ENCODE measurements around the gene BPIFB1.
A peak's percentile ranks its signal among the peaks of the same experiment; 100 is the strongest.

Gene BPIFB1

DNA sequence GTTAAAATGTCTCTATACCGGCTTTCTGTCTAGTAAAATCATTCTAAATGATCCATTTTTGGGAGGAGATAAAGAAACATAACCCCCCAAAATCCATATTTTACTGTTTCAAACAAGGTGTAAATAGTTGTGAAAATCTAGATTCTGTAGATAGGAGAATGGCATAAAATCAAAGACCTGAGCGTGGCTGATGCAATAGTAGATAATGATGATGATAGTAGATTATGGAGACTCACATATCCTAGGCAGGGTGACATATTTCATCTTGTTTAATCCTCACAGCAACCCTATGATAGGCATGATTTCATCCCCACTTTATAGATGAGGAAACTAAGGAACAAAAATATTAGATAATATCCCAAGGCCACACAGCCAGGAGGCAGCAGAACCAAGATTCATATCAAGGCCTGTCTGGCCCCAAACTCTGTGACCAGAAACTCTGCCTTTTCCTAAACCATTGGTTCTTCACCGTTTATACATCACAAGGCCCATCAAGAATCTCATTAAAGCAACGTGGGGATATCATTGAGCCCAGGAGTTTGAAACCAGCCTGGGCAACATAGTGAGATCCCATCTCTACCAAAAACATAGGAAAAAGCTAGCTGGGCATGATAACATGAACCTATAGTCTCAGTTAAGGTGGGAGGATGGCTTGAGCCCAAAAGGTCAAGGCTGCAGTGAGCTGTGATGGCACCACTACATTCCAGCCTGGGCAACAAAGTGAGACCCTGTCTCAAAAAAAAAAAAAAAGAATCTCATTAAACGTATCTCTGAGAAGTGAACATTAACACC, 55.6 kb downstream of the BPIFB1 start:
- Histone ChIP-seq H3K4me3 (ENCODE audit: low read depth, low read length) (no peak overlapping the region), H3K27ac (ENCODE audit: extremely low read depth, low read depth, low read length) (no peak overlapping the region), H3K9me3 (ENCODE audit: control insufficient read depth, insufficient read depth, low read depth, low read length) (no peaks in the 10 kb centered on the region), H3K4me1 (ENCODE audit: control insufficient read depth, insufficient read depth, low read length) (no peaks in the 10 kb centered on the region), H3K36me3 (ENCODE audit: control insufficient read depth in 2 of 2, insufficient read depth in 1 of 2, low read length in 2 of 2) (no peaks in the 10 kb centered on the region)
- ChIA-PET CTCF (no interaction called here), POLR2A (no interaction called here)
- TF ChIP-seq SP2 (tag by site-specific recombination; IDR thresholded peaks at IDR 0.05) (no peak), ZNF157 (tag by site-specific recombination; IDR thresholded peaks at IDR 0.05) (no peak), ZNF121 (tag by site-specific recombination; IDR thresholded peaks at IDR 0.05) (peak; percentile 64; the same call in 1 of the 2 replicates)

DNA sequence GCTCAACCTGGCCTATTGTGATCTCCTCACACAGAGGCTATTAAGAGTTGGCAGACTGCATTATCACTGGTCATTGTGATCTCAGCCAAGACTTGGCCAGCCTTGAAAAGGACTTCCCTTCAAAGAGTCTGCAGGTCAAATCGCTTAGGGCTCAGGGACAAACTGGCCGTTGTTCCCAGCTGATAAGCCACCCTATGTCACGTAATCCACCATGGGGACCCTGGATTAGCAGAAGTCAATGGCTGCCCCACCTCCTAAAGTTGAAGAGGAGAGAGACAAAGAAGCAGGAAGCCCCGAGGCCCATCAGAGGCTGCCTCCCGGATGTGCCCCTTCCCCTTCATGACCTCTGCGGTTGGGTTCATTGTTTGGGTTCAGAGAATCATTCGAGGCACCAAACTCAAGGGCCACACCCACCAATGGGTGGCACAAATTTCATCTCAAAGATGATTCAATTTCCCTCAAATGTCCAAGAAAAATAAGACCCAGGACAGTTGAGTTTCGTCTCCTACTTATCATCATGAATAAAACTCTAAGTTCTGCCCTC, 56.6 kb downstream of the BPIFB1 start:
- Histone ChIP-seq H3K9me3 (ENCODE audit: control insufficient read depth, insufficient read depth, low read depth, low read length) (no peaks in the 10 kb centered on the region), H3K36me3 (ENCODE audit: control insufficient read depth in 2 of 2, insufficient read depth in 1 of 2, low read length in 2 of 2) (no peaks in the 10 kb centered on the region), H3K27ac (ENCODE audit: extremely low read depth, low read depth, low read length) (no peak overlapping the region), H3K4me1 (ENCODE audit: control insufficient read depth, insufficient read depth, low read length) (no peaks in the 10 kb centered on the region), H3K4me3 (ENCODE audit: low read depth, low read length) (no peak overlapping the region)
- ChIA-PET POLR2A (no interaction called here), CTCF (no interaction called here)
- TF ChIP-seq KLF8 (tag by site-specific recombination; IDR thresholded peaks at IDR 0.05) (no peak), ZNF626 (tag by site-specific recombination; IDR thresholded peaks at IDR 0.05) (no peak), ZNF114 (tag by site-specific recombination; IDR thresholded peaks at IDR 0.05) (no peak), ZNF223 (tag by site-specific recombination; IDR thresholded peaks at IDR 0.05) (no peak), KLF9 (tag by site-specific recombination; IDR thresholded peaks at IDR 0.05; ENCODE audit: low read depth) (no peak), ZNF785 (tag by site-specific recombination; IDR thresholded peaks at IDR 0.05) (no peak), ZNF394 (tag by site-specific recombination; IDR thresholded peaks at IDR 0.05; ENCODE audit: borderline replicate concordance) (no peak), ZNF112 (tag by site-specific recombination; IDR thresholded peaks at IDR 0.05) (no peak), ZNF433 (tag by site-specific recombination; IDR thresholded peaks at IDR 0.05; ENCODE audit: low read depth) (no peak)
- TF ChIP-seq, protein P1, sequence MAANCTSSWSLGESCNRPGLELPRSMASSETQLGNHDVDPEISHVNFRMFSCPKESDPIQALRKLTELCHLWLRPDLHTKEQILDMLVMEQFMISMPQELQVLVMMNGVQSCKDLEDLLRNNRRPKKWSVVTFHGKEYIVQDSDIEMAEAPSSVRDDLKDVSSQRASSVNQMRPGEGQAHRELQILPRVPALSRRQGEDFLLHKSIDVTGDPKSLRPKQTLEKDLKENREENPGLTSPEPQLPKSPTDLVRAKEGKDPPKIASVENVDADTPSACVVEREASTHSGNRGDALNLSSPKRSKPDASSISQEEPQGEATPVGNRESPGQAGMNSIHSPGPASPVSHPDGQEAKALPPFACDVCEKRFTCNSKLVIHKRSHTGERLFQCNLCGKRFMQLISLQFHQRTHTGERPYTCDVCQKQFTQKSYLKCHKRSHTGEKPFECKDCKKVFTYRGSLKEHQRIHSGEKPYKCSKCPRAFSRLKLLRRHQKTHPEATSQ (tag by site-specific recombination; IDR thresholded peaks at IDR 0.05), result no peak
- TF ChIP-seq, protein P2, sequence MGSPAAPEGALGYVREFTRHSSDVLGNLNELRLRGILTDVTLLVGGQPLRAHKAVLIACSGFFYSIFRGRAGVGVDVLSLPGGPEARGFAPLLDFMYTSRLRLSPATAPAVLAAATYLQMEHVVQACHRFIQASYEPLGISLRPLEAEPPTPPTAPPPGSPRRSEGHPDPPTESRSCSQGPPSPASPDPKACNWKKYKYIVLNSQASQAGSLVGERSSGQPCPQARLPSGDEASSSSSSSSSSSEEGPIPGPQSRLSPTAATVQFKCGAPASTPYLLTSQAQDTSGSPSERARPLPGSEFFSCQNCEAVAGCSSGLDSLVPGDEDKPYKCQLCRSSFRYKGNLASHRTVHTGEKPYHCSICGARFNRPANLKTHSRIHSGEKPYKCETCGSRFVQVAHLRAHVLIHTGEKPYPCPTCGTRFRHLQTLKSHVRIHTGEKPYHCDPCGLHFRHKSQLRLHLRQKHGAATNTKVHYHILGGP (tag by site-specific recombination; IDR thresholded peaks at IDR 0.05), result no peak

DNA sequence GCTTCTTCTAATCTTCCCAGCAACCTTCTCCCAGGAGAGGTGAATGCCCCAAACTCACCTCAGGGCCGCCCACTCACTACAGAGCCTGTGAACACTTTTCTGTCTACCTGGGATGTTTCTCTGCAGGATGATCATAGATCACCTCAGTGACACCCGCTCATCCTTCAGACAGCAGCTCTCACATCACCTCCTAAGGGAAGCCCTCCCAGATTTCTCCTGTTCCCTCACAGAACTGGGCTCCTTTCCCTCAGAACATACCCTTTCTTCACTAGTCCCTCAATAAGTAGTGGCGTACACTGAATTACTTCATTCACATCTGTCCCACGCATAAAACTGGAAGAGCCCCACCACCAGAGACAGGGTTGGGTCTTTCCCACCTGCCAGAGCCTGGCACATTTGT, 60.5 kb downstream of the BPIFB1 start:
- ChIA-PET POLR2A (interaction anchor here (0.7 kb wide), 1 partner anchor 263 kb away, joined by 5 read pairs; no protein-coding TSS in a partner anchor), CTCF (interaction anchor here (0.8 kb wide), 1 partner anchor 44 kb away, joined by 3 read pairs; no protein-coding TSS in a partner anchor)
- Histone ChIP-seq H3K9me3 (ENCODE audit: control insufficient read depth, insufficient read depth, low read depth, low read length) (no peaks in the 10 kb centered on the region), H3K27ac (ENCODE audit: extremely low read depth, low read depth, low read length) (no peak overlapping the region), H3K4me3 (ENCODE audit: low read depth, low read length) (no peak overlapping the region), H3K4me1 (ENCODE audit: control insufficient read depth, insufficient read depth, low read length) (no peaks in the 10 kb centered on the region), H3K36me3 (ENCODE audit: control insufficient read depth in 2 of 2, insufficient read depth in 1 of 2, low read length in 2 of 2) (no peaks in the 10 kb centered on the region)
- TF ChIP-seq, protein P3, sequence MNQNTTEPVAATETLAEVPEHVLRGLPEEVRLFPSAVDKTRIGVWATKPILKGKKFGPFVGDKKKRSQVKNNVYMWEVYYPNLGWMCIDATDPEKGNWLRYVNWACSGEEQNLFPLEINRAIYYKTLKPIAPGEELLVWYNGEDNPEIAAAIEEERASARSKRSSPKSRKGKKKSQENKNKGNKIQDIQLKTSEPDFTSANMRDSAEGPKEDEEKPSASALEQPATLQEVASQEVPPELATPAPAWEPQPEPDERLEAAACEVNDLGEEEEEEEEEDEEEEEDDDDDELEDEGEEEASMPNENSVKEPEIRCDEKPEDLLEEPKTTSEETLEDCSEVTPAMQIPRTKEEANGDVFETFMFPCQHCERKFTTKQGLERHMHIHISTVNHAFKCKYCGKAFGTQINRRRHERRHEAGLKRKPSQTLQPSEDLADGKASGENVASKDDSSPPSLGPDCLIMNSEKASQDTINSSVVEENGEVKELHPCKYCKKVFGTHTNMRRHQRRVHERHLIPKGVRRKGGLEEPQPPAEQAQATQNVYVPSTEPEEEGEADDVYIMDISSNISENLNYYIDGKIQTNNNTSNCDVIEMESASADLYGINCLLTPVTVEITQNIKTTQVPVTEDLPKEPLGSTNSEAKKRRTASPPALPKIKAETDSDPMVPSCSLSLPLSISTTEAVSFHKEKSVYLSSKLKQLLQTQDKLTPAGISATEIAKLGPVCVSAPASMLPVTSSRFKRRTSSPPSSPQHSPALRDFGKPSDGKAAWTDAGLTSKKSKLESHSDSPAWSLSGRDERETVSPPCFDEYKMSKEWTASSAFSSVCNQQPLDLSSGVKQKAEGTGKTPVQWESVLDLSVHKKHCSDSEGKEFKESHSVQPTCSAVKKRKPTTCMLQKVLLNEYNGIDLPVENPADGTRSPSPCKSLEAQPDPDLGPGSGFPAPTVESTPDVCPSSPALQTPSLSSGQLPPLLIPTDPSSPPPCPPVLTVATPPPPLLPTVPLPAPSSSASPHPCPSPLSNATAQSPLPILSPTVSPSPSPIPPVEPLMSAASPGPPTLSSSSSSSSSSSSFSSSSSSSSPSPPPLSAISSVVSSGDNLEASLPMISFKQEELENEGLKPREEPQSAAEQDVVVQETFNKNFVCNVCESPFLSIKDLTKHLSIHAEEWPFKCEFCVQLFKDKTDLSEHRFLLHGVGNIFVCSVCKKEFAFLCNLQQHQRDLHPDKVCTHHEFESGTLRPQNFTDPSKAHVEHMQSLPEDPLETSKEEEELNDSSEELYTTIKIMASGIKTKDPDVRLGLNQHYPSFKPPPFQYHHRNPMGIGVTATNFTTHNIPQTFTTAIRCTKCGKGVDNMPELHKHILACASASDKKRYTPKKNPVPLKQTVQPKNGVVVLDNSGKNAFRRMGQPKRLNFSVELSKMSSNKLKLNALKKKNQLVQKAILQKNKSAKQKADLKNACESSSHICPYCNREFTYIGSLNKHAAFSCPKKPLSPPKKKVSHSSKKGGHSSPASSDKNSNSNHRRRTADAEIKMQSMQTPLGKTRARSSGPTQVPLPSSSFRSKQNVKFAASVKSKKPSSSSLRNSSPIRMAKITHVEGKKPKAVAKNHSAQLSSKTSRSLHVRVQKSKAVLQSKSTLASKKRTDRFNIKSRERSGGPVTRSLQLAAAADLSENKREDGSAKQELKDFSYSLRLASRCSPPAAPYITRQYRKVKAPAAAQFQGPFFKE (tag by site-specific recombination; IDR thresholded peaks at IDR 0.05; ENCODE audit: borderline replicate concordance), result no peak
- TF ChIP-seq, protein P4, sequence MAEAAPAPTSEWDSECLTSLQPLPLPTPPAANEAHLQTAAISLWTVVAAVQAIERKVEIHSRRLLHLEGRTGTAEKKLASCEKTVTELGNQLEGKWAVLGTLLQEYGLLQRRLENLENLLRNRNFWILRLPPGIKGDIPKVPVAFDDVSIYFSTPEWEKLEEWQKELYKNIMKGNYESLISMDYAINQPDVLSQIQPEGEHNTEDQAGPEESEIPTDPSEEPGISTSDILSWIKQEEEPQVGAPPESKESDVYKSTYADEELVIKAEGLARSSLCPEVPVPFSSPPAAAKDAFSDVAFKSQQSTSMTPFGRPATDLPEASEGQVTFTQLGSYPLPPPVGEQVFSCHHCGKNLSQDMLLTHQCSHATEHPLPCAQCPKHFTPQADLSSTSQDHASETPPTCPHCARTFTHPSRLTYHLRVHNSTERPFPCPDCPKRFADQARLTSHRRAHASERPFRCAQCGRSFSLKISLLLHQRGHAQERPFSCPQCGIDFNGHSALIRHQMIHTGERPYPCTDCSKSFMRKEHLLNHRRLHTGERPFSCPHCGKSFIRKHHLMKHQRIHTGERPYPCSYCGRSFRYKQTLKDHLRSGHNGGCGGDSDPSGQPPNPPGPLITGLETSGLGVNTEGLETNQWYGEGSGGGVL (tag by site-specific recombination; IDR thresholded peaks at IDR 0.05), result no peak
- TF ChIP-seq SALL2 (tag by site-specific recombination; IDR thresholded peaks at IDR 0.05; ENCODE audit: borderline replicate concordance) (no peak), ZNF16 (tag by site-specific recombination; IDR thresholded peaks at IDR 0.05; ENCODE audit: low read depth) (no peak)
